HepG2 (cell line): Measurements from ENCODE around the gene TLN1. TPM values are rescaled to one million over a fixed set of nuclear protein-coding genes. Genes with fewer than 3 reads are reported as not detected.

Source experiments
- REXO4 ChIP-seq: sonication (generic); formaldehyde crosslinking; IDR thresholded peaks from 2 replicates; pipeline ENCODE4 v1.8.0; 2022; ENCODE audit warnings: missing genetic modification reagents, mild to moderate bottlenecking, borderline replicate concordance
- ZBTB40 ChIP-seq, 2 experiments: fragments of 450-650 bp in 1 of 2; sonication (generic) in 1 of 2; formaldehyde crosslinking in 1 of 2; IDR thresholded peaks; 2 replicates each; pipeline versions ENCODE4 v1.6.1 to v1.8.0; 2016 to 2022; ENCODE audit warnings: antibody characterized with exemption in 1 of 2, mild to moderate bottlenecking in 1 of 2, missing genetic modification reagents in 1 of 2
- ZNF281 ChIP-seq: sonication (generic); formaldehyde crosslinking; IDR thresholded peaks from 2 replicates; pipeline ENCODE4 v1.4.0; 2020; ENCODE audit warnings: missing genetic modification reagents, borderline replicate concordance
- ZNF687 ChIP-seq: sonication (generic); formaldehyde crosslinking; IDR thresholded peaks from 2 replicates; pipeline ENCODE4 v1.5.1; 2020; ENCODE audit warnings: mild to moderate bottlenecking, missing genetic modification reagents, moderate library complexity
- ZSCAN9 ChIP-seq: IDR thresholded peaks from 2 replicates; pipeline ENCODE4 v1.6.1; 2016; ENCODE audit warnings: borderline replicate concordance
- polyA plus RNA-seq, 8 experiments: library from polyadenylated mRNA; depleted of rRNA in 3 of 8; stranded (reverse) in 7 of 8; unstranded in 1 of 8; fragments of >200 nt; fragmentation: Illumina TruSeq in 4 of 8; extraction: Trizol in 4 of 8; gene quantifications; 2 replicates each; pipeline versions ENCODE4 v1.2.1 to v1.2.3, GENCODE V29; 2011 to 2016; ENCODE audit warnings: low read depth in 4 of 8, missing spikeins in 1 of 8, mixed read lengths in 1 of 8; ENCODE audit not compliant: insufficient read depth in 1 of 8
- total RNA-seq, 5 experiments: library from RNA; depleted of rRNA; stranded (reverse); fragments of >200 nt; fragmentation: Illumina TruSeq; extraction: Trizol; gene quantifications; 2 replicates each; pipeline ENCODE4 v1.2.3, GENCODE V29; 2016; ENCODE audit warnings: low read depth in 1 of 5

Gene TLN1
- total and polyA plus RNA-seq, 2 of the 13 experiments (the other 11 are each of a cell fraction or from before 2014, with no cell fraction given) = 35.2 to 51.8 TPM

- TF ChIP-seq ZBTB40 (IDR thresholded peaks at IDR 0.05) (no peak), ZBTB40 (CRISPR knock-in tag; IDR thresholded peaks at IDR 0.05) (0 out of 2 replicates have a peak, but pooled peaks have one; percentile 11), ZNF281 (no peak), ZNF687 (CRISPR knock-in tag) (peak; percentile 30), ZSCAN9 (CRISPR knock-in tag) (no peak), REXO4 (no peak)
These were observed 82.3 kb downstream of the TLN1 start (continued) for GRCh38 chr9:35649431-35650340.
